ENCODE data around the gene PRDM13. TPM values are rescaled to one million over a fixed set of nuclear protein-coding genes. Genes with fewer than 3 reads are reported as not detected.

The PRDM13 gene
- total and polyA plus RNA-seq, 9 of the 15 experiments (the other 6 are each of a cell fraction or from before 2014, with no cell fraction given), result not detected

DNA sequence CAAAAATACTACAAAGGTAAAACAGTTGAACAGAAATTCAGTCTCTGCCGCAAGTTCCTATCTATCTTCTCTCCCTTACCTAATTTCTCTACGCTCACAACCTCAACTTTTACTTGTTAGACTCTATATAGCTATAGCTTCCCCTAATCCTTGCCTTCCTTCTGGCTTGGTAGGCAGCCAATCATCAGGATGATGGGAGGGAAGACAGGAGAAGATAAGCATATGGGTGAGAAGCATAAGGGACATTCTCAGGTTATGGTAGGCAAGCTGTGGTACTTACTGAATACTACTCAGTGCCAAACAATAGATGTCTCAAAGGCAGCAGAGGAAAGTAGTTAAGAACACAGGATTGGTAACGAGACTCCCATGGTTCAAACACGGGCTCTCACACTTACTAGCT lies 46.0 kb upstream of the PRDM13 start (continued):
- TF ChIP-seq, protein P1, sequence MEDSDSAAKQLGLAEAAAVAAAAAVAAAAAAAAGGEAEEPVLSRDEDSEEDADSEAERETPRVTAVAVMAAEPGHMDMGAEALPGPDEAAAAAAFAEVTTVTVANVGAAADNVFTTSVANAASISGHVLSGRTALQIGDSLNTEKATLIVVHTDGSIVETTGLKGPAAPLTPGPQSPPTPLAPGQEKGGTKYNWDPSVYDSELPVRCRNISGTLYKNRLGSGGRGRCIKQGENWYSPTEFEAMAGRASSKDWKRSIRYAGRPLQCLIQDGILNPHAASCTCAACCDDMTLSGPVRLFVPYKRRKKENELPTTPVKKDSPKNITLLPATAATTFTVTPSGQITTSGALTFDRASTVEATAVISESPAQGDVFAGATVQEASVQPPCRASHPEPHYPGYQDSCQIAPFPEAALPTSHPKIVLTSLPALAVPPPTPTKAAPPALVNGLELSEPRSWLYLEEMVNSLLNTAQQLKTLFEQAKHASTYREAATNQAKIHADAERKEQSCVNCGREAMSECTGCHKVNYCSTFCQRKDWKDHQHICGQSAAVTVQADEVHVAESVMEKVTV (CRISPR knock-in tag; IDR thresholded peaks at IDR 0.05), result no peak
- TF ChIP-seq, protein P2, sequence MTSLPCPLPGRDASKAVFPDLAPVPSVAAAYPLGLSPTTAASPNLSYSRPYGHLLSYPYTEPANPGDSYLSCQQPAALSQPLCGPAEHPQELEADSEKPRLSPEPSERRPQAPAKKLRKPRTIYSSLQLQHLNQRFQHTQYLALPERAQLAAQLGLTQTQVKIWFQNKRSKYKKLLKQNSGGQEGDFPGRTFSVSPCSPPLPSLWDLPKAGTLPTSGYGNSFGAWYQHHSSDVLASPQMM (CRISPR knock-in tag; IDR thresholded peaks at IDR 0.05), result no peak
- TF ChIP-seq HDAC6 (IDR thresholded peaks at IDR 0.05; ENCODE audit: low read depth, low read length), result no peak
- TF ChIP-seq NFRKB (IDR thresholded peaks at IDR 0.05; ENCODE audit: low read depth), result no peak
- TF ChIP-seq, protein P3, sequence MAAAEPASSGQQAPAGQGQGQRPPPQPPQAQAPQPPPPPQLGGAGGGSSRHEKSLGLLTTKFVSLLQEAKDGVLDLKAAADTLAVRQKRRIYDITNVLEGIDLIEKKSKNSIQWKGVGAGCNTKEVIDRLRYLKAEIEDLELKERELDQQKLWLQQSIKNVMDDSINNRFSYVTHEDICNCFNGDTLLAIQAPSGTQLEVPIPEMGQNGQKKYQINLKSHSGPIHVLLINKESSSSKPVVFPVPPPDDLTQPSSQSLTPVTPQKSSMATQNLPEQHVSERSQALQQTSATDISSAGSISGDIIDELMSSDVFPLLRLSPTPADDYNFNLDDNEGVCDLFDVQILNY (CRISPR knock-in tag; IDR thresholded peaks at IDR 0.05), result no peak
- TF ChIP-seq U2AF2 (optimal IDR thresholded peaks at IDR 0.05; ENCODE audit: low read depth, low read length), result no peak
- TF ChIP-seq HNRNPH1 (optimal IDR thresholded peaks at IDR 0.05; ENCODE audit: low read depth, low read length), result no peak
- TF ChIP-seq, protein P4, sequence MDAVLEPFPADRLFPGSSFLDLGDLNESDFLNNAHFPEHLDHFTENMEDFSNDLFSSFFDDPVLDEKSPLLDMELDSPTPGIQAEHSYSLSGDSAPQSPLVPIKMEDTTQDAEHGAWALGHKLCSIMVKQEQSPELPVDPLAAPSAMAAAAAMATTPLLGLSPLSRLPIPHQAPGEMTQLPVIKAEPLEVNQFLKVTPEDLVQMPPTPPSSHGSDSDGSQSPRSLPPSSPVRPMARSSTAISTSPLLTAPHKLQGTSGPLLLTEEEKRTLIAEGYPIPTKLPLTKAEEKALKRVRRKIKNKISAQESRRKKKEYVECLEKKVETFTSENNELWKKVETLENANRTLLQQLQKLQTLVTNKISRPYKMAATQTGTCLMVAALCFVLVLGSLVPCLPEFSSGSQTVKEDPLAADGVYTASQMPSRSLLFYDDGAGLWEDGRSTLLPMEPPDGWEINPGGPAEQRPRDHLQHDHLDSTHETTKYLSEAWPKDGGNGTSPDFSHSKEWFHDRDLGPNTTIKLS (IDR thresholded peaks at IDR 0.05; ENCODE audit: borderline replicate concordance, low read depth), result no peak
- TF ChIP-seq ZBTB1 (CRISPR knock-in tag; IDR thresholded peaks at IDR 0.05; ENCODE audit: borderline replicate concordance, low read depth), result no peak
- TF ChIP-seq, protein P5, sequence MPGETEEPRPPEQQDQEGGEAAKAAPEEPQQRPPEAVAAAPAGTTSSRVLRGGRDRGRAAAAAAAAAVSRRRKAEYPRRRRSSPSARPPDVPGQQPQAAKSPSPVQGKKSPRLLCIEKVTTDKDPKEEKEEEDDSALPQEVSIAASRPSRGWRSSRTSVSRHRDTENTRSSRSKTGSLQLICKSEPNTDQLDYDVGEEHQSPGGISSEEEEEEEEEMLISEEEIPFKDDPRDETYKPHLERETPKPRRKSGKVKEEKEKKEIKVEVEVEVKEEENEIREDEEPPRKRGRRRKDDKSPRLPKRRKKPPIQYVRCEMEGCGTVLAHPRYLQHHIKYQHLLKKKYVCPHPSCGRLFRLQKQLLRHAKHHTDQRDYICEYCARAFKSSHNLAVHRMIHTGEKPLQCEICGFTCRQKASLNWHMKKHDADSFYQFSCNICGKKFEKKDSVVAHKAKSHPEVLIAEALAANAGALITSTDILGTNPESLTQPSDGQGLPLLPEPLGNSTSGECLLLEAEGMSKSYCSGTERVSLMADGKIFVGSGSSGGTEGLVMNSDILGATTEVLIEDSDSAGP (CRISPR knock-in tag; IDR thresholded peaks at IDR 0.05), result no peak
- no peak for TF ChIP-seq ZNF584 (CRISPR knock-in tag; IDR thresholded peaks at IDR 0.05; ENCODE audit: low read depth)
- no peak for TF ChIP-seq SRSF1 (IDR thresholded peaks at IDR 0.05; ENCODE audit: low read depth, low read length)
- TF ChIP-seq, protein P6, sequence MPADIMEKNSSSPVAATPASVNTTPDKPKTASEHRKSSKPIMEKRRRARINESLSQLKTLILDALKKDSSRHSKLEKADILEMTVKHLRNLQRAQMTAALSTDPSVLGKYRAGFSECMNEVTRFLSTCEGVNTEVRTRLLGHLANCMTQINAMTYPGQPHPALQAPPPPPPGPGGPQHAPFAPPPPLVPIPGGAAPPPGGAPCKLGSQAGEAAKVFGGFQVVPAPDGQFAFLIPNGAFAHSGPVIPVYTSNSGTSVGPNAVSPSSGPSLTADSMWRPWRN (IDR thresholded peaks at IDR 0.05; ENCODE audit: low read depth), result no peak
- TF ChIP-seq, protein P7, sequence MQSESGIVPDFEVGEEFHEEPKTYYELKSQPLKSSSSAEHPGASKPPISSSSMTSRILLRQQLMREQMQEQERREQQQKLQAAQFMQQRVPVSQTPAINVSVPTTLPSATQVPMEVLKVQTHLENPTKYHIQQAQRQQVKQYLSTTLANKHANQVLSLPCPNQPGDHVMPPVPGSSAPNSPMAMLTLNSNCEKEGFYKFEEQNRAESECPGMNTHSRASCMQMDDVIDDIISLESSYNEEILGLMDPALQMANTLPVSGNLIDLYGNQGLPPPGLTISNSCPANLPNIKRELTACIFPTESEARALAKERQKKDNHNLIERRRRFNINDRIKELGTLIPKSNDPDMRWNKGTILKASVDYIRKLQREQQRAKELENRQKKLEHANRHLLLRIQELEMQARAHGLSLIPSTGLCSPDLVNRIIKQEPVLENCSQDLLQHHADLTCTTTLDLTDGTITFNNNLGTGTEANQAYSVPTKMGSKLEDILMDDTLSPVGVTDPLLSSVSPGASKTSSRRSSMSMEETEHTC (IDR thresholded peaks at IDR 0.05), result no peak
- TF ChIP-seq ARNT (IDR thresholded peaks at IDR 0.05), result no peak
- no peak for TF ChIP-seq EGR1 (conservative IDR thresholded peaks at IDR 0.05)
- no peak for TF ChIP-seq TFAM (CRISPR knock-in tag; conservative IDR thresholded peaks at IDR 0.05)
- no peak for TF ChIP-seq ZFP1 (CRISPR knock-in tag; IDR thresholded peaks at IDR 0.05)
- TF ChIP-seq HLTF (IDR thresholded peaks at IDR 0.05), result no peak
- TF ChIP-seq TCF3 (CRISPR knock-in tag; IDR thresholded peaks at IDR 0.05), result 0 out of 2 replicates have a peak, but pooled peaks have one; percentile 18
- no peak for TF ChIP-seq POLR2H (tag; IDR thresholded peaks at IDR 0.05; ENCODE audit: low read depth)
- no peak for TF ChIP-seq FOXK1 (CRISPR knock-in tag; IDR thresholded peaks at IDR 0.05; ENCODE audit: borderline replicate concordance)

Measured in K562 (cell line).